Activated effector memory CD4-positive, alpha-beta T cell treated with Interleukin-2 at 50 U/mL for 16 hours (primary cell): ENCODE results near the gene PHGDH.
A peak's percentile ranks its signal among the peaks of the same experiment; 100 is the strongest.
"Not testable (repeated sequence)": the region's sequence is repeated elsewhere in the genome, so short reads cannot be mapped to it uniquely, and the experiment has no call there.

Experiments used
- DNase-seq: peaks from one replicate; pipeline ENCODE4 v3.0.0-alpha.2; 2020

PHGDH gene

GRCh38 chr1:119711804-119712341 lies at the start of gene PHGDH:
Gene PHGDH, plus strand, starts transcription at chr1:119711934. Its CDS starts 89 bp downstream, at chr1:119712023.
- DNase-seq: no peak

DNA sequence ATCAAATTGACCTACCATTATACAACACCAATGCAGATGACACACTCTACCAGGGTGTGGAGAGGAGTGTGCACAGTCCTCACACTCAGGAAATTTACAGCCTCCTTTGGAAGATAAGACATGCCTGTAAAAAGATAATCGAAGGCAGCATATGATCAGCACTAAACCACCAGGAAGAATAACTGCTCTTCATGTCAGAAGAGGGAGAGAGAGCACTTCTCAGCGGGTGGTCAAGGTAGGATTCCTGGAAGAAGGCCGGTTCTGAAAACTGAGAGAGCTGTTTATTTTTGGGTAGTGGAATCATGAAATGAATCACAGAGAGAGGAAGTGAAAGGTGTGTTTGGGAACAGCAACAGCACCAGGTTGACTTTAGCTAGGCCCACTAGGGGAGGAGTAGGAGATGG lies 49.7 kb upstream of the PHGDH start:
- no peak for DNase-seq

- DNase-seq: no peak
Measured at GRCh38 chr1:119664067-119664466, 47.7 kb upstream of the PHGDH start.

DNA sequence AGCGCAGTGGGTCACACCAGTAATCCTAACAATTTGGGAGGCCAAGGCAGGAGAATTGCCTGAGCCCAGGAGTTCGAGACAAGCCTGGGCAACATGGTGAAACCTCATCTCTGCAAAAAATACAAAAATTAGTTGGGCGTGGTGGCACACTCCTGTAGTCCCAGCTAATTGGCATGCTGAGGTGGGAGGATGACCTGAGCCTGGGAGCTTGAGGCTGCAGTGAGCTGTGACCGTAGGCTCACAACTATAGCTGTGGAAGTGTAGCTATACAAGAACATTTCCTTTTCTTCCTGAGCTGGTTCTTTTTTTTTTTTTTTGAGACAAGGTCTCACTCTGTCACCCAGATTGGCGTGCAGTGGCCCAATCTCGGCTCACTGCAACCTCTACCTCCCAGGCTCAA lies 44.6 kb upstream of the PHGDH start:
- DNase-seq: no peak

- no peak for DNase-seq
Measured at GRCh38 chr1:119670898-119671297, 40.8 kb upstream of the PHGDH start.

GRCh38 chr1:119673171-119673940 lies 38.4 kb upstream of the PHGDH start:
- DNase-seq: no peak

- DNase-seq: no peak
Measured at GRCh38 chr1:119674111-119674526, 37.6 kb upstream of the PHGDH start.

DNA sequence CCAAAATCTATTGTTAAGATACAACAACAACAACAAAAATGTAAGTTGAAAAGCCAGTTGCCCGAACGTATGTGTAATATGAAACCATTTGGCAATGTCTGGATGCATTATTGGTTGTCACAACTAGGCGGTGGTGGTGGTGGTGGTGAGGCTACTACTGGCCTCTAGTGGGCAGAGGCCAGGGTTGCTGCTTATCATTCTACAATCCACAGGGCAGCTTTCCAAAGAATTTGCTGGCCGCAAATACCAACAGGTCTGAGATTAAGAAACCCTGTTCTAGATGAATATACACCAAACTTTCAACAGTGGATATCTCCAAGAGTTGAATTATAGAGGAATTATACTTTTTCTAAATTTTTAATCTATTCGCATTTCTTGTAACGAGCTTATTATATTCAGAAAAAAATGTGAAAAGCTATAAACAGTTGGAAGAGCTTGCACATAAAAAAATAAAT lies 36.9 kb upstream of the PHGDH start:
- DNase-seq: no peak

DNA sequence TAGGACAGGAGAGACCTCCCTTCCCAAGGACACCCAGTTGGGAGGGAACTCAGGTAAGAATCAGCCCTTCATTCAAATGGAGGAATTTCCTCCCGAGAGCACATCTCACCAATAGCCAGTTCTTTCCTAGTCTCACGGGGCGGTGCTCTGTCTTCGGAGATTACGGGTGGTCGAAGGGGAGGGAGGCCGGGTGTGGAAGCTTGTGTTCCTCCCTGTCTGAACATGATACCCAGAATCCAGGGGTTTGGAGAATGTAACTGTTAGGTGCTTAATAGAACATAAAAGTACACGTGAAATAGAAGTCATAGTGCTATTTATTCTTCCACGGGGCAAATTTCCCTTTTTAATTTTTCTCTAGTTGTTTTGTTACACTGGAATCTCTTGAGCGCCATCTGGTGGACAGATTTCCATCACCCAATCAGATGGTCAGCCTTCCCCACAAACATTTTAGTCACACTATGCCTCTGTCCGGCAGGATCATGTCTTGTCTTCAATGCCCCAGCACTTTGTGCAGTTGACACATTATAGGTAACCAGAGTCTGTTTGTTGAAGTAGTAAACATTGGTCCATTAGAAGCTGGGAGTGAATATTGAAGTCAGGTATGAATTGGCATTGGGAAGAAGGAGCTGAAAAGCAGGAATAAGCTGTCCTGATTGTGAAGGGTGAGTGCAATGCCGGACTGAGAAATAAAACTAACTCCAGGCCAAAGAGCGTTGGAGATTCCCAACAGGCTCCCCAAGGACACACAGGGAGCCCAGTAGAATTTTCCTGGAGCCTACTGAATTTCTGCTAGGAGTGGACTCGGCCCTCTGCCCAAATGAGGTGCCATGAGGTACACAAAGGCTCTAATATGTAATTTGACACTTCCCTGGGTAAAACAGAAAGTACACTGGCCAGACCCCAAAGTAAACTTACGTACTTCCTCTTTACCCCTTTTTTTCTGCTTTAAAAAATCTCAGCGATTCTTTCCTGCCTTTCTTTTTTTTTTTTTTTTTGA lies 36.1 kb upstream of the PHGDH start:
- peak; percentile 4 for DNase-seq

DNA sequence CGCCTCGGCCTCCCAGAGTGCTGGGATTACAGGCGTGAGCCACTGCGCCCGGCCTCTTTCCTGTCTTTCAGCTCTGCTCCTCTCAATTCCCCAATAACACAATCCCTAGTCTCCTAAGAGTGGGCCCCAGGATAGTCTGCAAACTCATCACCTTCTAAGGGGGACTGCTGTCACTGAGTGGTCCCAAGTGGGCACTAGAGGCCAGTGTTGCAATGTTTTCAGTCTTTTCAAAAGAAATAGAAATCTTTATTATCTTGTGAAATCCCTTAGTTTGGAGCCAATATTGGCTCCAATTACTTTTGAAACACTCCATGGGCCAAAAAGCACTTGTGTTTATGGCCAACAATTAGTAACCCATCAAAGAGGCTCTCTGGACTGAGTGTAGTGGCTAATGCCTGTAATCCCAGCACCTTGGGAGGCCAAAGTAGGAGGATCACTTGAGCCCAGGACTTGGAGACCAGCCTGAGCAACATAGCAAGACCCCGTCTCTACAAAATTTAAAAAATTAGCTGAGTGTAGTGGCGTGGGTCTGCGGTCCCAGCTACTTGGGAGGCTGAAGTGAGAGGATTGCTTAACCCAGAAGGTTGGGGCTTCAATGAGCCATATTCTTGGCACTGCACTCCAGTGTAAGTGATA lies 35.0 kb upstream of the PHGDH start:
- no peak for DNase-seq

GRCh38 chr1:119679223-119679622 lies 32.5 kb upstream of the PHGDH start:
- no peak for DNase-seq

DNA sequence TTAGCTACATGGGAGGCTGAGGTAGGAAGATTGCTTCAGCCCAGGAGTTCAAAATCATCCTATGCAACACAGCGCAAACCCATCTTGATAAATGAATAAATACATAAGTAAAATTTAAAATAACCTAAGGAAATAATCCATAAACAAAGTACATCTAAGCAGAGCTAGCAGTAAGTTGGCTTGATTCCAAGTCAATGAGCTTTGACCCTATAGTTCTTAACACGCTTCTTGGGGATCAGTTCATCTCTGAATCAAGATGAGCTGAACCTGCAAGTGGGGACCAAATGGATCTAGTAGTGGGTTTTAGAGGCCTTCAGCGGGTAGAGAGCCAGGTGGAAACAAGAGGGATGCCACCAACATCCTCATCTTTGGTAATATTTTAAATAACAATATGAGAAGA lies 31.5 kb upstream of the PHGDH start:
- no peak for DNase-seq

DNA sequence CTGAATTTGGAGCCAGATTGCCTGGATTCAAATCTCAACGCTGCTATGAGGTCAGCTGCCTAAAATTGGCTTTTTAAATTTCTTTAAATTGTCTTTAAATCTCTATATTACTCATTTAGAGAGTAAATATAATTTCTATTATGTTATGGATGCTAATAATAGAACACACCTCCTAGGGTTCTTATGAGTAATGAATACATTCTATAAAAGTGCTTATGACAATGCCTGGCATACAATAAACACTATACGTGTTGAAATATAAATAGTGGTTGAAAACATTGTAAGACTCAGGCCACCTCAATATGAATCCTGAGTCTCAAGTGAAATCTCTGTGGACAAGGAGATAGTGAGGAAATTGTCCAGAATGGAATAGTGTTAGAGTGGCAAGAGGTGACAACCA lies 31.0 kb upstream of the PHGDH start:
- DNase-seq: no peak

DNA sequence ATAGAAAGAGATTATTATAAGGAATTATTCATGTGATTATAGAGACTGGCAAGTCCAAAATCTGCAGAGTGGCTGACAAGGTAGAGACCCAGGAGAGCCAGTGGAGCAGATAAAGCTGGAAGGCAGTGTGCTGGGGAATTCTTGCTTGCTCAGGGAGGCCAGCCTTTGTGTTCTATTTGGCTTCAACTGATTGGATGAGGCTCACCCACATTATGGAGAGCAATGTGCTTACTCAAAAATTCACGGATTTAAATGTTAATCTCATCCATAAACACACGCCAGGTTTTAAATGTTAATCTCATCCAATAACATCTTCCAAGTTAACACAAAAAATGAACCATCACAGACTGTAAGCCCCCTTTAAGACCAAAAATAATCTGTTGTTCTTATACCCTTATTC lies 30.2 kb upstream of the PHGDH start:
- no peak for DNase-seq

DNA sequence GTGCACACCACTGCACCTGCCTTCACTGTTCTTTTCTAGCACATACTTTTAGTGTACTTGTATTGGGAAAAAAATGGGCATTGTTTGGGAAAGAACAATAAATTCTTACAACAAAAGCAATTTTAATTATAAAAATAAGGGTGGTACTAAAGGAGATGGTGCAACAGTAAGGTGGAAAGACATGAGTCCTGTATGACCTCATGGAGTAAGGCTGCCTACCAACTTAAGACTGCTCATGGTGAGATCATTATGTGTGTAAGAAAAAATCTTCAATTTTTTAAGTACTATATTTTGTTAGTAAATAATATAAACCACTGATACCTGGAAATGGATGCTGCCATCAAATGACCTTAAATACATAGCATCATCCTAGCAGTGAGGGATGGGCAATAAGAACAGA lies 29.6 kb upstream of the PHGDH start:
- DNase-seq: no peak

- DNase-seq: no peak
Measured at GRCh38 chr1:119683893-119684292, 27.8 kb upstream of the PHGDH start.

DNA sequence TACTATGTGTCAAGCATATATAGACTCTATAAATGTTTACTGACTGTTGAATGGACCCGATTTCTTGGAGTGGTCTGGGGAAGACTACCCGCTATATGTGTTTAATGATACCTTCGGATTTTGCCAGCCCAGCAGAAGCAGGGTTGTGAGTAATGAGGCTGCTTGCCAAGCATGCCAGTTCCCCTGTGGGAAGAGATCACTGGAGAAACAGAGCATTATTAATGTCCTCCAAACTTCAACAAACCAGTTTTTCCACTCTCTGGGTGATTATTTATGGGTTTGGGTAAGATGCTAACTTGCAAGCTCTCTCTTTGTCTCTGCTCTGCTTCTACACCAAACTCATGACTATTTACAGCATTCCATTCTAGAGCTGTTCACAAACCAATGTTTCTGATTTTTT lies 25.1 kb upstream of the PHGDH start:
- DNase-seq: no peak

GRCh38 chr1:119687434-119688079 lies 24.2 kb upstream of the PHGDH start:
- DNase-seq: no peak

DNA sequence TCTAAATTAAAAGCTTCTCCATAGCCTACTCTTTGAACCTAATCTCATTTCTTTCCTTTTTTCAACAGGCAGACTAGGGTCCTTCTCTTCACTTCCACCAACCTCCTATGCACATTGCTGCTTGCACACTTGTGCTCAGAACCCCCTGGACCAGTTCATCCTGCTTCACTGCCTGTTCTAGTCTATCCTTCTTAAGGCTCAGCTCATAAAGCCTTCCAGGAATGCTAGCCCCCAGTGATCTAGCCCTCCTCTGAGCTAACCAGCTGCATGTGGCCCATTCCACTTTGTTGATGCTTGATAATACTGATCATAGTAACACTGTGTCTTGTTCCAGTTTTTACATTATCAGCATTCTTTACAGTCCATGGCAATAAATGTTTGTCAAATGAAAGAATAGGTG lies 22.9 kb upstream of the PHGDH start:
- DNase-seq: no peak

GRCh38 chr1:119689511-119689910 lies 22.2 kb upstream of the PHGDH start:
- no peak for DNase-seq

- DNase-seq: not testable (repeated sequence)
Measured at GRCh38 chr1:119696863-119697262, 14.9 kb upstream of the PHGDH start.

DNA sequence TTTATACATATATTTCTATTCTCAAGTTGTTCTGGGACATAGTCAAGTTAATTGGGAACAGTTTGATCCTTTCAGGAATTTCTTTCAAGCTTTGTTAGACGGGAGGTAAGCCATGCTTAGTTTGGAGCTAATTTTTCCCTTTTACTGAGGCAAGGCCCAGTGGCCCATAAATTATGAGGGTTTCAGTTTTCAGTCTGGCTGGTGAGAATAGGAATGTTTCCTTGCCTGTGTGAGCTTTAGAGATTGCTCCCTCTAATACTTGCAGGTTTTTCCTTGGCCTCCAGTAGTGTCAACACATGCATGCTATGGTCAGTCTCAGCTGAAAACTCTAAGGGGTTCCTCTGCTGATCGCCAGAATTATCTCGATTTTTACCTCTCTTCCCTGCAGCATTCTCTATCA lies 14.1 kb upstream of the PHGDH start:
- DNase-seq: no peak

DNA sequence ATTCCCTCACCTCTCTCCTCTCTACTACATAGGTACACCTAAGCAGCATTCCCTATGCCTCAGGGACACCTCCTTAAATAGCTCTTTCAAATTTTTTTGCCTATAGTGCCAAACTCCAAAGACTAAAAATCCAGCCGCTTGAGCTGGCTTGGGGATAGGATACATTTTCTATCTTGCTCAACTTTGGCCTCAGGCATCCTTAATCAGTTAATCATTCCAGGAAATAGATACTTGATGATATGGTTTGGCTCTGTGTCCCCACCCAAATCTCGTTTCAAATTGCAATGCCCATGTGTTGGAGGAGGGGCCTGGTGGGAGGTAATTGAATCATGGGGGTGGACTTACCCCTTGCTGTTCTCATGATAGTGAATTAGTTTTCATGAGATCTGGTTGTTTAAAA lies 11.4 kb upstream of the PHGDH start:
- no peak for DNase-seq
